Left forelimb (tissue), 1 donor: ENCODE data around the gene MAP3K12.

Experiments
- DNase-seq: peaks from one replicate; pipeline ENCODE4 v3.0.0-alpha.2; 2018; ENCODE audit warnings: low spot score

Gene MAP3K12

DNA sequence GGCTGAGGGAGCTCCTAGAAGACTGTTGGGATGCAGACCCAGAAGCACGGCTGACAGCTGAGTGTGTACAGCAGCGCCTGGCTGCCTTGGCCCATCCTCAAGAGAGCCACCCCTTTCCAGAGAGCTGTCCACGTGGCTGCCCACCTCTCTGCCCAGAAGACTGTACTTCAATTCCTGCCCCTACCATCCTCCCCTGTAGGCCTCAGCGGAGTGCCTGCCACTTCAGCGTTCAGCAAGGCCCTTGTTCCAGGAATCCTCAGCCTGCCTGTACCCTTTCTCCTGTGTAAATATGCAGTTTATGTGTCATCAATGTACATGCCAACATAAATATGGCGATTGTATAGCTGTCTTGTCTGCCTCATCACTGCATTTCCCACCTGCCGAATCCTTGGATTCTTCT, 68.1 kb downstream of the MAP3K12 start:
- no peak for DNase-seq

DNA sequence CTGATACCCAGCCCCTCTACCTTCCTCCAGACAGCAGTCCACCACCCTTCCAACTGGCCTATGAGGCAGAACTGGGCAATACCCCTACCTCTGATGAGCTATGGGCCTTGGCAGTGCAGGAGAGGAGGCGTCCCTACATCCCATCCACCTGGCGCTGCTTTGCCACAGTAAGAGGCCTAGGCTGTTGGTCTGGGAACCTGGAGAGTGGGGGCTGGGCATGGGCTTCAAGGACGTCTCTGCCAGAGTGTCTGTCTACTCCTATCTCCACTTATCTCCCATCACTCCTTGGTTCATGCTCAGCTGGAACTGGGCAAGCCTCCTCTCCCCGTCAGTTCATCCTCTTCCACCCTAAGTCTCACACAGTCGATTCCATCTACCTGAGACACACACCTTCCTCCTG, 69.1 kb downstream of the MAP3K12 start:
- DNase-seq: no peak
